GM19025 (cell line): ENCODE measurements around the gene CAMK1G.

Experiments used
- ATAC-seq: cut with Tn5 transposase; IDR thresholded peaks from one replicate; pipeline ENCODE4 v1.9.1; 2021; ENCODE audit warnings: mild to moderate bottlenecking, low read depth, moderate library complexity; ENCODE audit not compliant: unreplicated experiment

Gene CAMK1G

DNA sequence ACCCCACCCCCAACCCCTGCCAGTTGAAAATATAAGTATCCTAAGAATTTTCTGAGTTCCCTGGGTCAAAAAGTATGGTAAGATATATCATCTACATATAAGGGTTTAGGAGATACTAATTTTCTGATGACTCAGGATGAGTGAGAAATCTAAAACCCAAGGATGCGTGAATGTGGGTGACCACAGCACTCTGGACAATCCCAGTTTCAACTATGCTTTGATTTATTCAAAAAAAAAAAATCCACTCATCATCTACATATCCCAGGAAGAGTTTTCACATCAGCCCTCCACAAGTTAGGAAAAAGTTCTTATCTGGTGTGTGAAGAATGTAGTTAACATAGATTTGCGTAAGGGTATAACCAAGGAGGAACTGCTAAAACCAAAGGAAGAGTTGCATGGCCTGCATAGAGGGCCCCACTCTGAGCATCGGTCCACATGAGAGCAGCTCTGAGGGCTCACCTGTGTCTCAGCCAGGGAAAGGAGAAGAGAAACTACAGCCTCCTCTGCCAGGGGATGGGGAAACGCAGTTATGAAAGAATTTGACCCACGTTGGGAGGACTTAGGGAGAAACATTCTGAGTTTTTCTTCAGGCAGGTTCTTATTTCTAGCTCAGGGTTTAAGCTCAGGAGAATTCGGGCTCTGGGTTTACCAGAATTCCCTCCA, 50.0 kb downstream of the CAMK1G start:
- no peak for ATAC-seq

DNA sequence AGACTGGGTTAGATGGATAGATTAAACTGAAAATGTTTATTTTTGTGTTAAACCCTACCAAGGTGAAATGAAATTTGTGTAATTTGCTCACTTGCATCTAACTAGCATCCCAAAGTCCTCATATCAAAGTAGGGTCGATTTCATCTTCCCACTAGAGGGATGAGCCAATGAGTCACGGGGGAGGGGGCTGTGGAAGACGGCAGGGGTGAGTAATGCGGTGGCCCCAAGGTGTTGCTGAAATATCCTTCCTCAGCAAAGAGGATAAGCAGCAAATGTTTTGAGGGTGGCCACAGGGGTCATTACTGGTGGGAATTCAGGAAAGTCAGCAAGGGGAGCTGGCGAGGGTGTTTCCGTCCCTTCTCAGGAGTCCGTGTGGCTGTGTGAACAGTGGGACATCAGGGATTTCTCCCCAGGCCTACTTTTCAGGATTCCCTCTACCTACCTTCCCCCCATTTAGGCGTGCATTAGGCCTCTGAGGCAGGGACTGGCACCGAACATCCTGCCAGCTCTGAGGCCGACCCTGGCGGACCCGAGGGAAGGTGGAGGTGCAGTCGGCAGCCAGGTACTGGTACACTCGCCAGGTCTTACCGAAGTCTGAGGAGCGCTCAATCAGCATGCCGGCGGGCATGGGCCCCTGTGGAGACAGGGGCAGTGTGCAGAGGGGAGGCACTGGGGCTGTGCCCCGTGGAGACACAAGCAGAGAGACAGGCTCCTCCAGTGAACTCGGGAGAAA, 50.7 kb downstream of the CAMK1G start:
- no peak for ATAC-seq

DNA sequence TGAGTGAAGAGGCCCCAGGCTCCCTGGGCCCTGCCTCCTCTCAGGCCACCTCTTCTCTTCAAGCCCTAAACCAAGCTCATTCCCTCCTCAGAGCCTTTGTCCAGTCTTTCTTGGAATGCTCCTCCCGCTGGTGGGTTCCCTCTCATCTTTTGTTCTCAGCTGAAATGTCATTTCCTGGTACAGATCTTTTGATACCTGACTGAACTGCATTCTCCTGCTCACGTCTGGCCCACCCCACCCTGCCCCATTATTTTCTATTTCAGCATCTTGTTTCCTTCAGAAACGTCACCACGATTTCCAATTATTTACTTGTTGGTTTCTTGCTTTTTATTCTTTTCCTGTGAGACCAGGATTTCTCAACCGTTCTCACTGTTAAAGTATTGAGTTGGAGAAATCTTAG, 52.3 kb downstream of the CAMK1G start:
- no peak for ATAC-seq

DNA sequence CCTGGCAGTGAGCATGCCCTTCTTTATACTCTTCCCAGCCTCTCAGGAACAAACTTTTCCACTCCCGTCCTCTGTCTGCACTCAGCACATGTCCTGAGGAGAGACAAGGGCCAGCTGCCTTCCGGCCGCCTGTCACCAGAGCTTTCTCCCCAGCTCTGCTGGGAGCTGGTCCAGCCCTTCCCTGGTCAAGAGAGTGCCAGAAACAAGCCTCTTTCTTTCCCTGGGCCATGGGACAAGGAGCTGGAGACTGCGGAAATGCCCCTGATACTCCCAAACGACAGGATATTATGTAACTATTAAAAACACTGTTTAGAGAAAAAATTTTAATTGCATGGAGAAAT, 58.3 kb downstream of the CAMK1G start:
- ATAC-seq: no peak

DNA sequence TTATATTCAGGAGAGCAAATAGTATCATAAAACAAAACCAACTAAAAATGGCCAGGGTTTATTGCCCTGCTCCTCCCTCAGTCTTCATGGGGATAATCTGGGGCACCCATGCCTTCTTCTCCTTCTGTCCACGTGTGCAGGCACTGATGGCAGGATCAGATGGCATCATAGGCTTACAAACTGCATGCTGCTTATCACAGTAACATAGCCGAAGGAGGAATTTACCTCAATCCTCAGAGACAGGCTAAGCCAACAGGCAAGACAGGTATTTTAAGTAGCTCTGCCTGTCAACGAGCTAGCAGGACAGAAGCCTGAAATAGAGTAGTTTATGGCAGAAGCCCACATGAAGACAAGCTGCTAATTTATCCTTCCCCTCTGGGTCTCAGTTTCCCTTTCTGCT, 59.3 kb downstream of the CAMK1G start:
- ATAC-seq: no peak

DNA sequence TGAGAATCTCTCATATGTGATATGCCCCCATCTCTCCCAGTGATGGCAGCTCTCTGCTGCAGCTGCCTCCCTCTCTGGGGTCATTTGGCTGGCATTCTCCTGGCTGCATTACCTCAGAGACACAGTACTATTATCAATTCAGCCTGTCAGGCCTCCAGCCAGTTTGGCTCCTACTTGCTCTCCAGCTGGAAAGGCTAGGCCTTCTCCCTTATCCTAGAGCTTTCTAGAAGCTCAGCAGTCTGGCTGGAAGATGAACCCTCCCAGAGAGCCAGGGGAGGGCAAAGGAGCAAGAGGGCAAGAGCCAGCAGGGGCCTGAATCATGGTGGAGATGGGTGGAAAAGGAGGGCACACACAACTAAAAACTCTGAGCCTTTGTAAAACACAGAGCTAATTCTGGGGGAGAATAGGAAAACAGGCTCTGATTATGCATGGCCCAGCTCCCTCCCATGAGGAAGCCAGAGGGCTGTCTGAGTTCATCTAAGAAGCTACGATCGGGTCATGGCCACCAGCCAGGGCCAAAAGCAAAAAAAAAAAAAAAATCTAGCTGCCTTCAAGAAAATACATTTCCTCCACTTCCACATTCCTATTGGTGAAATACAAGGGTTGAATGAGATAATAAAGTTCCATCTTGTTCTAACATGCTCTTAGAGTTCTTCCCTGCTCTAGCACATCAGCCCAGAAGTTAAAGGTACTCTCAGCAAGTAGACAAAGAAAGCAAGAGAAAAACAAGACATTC, 59.9 kb downstream of the CAMK1G start:
- ATAC-seq: no peak

DNA sequence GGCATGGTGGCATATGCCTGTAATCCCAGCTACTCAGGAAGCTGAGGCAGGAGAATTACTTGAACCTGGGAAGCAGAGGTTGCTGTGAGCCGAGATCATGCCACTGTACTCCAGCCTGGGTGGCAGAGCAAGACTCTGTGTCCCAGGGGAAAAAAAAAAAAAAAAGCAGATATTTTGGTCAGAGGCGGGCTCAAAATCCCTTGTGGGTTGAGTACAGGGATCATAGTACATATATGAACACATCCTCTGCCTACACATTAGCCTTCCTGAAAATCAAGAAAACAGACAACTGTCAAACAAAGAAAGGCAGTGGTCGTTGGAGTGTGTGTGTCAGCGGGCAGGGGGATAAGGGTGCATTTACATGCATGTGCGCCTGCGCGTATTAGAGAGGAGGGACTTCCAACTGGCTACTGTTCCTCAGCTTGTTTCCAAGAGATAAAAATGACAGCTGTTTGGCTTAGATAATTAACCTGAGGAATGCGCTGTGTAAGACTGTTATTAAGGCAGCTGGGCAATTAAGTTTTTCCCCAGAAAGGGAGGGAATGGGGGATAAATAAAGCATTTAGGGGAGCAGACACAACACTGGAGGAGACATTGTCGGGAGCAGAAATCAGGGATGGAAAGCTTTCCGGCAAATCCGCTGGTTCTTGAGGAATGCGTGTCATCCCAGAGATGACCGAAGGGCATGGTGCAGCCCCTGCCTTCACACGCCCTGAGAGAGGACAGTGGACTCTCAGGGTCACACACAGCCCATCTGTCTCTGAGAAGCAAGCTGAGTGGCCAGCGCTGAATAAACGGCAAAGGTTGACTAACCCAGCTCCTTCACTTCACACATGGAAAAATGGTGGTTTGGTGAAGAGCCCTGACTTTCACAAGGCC, 62.3 kb downstream of the CAMK1G start:
- no peak for ATAC-seq

DNA sequence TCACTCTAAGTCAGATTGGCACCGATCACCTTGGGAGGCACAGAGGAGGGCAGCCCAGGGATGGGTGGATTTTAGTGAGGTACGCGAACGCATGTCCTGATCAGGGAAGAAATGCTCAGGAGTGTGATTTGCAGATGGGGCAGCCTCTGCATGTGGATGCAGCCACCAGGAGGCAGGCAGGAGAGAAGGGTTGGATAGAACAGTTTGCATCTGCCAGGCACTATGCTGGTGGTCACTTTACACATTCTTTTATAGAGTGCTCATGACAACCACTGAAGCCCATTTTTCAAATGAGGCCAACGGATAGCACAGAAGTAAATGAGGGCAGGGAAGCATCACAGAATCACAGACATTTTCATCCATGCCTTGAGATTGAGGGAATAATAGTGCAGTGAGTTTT, 63.0 kb downstream of the CAMK1G start:
- no peak for ATAC-seq

DNA sequence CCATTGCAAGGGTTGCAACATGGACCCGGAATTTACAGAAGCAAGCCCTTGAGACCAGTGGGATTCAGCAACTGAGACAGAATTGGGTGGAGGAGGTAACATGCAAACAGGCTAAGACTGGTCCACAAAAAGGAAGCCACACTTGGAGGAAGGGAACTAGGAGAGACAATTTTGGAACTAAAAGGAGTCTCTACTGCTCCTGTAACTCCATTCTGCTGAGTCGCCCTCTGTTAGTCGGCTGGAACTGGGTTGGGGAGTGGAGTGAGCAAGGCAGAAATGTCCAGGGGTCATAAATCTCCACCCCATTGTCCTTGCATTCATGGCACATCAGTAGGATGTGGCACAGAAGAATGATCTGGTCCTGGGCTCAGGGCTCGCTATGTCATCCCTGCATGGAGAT, 63.6 kb downstream of the CAMK1G start:
- ATAC-seq: no peak

DNA sequence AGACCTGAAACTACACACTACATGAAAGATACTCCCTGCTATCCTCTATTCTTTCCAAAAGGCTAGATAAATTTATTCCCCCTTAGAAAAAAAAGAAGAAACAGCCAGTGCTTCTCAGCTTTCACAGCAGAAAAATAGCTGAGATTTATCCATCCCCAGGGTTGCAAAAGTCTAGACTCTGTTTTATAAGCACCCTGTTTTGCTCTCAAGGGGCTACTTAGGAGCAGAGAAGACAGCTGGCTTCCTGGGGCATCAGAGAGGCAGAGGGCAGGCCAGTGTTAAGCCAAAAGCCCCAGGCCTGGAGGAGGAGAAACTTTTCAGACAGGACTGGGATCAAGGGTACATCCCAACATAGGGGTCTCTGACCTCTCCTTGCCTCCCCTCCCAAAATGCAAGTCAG, 64.8 kb downstream of the CAMK1G start:
- no peak for ATAC-seq

DNA sequence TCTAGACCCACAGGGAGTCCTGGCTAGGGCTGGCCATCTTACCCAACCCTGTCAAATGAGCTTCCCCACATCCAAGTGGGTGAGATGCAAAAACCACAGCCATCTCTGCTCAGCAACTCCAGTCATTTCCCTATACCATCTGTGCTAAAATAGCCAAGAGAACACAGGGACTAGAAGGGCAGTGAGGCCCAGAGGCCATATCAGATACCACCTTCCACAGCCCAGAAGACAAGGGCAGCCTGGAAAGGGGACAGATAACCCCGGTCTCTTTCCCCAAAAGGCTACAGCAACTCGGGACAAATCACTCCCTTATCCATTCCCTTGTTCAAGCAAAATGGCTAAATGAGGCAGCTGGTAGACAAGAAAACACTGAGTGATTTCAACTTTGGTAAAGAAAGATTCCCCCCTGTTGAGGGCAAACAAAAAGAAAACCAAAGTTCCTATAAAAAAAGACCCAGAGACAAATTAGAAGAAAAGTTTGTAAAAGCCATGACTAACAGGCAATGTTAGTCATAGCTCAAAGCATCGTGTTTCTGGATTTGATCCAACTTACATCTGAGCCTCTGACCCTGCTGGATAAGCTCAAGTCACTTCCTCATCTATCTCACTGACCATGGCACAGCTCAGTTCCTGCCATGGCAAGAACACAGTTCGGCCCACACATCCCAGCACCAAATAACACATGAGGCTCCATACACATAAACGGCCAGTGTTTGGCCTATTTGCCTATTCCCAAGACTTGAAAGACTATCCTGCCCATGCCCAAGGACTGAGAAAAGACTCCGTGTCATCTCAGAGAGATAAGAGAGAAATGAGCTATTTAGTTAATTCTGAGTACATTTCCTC, 65.6 kb downstream of the CAMK1G start:
- no peak for ATAC-seq

DNA sequence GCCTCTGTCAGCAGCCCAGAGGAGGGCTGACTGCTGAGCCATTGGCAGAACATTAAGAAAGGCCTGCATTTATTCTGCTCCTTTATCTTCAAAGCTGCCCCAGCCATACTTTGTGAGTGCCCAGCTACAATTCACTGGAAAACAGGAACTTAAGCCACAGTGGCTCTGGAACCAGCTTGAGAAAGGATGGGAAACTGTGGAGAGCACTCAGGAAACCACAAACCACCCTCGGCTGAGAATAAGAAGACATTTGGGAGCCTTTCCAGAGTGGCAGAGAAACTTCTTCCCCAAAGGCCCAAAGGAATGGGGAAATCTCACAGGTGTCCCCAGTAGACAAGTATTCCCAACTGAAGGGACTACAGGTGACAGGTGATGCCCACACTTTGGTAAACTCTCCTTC, 66.9 kb downstream of the CAMK1G start:
- no peak for ATAC-seq

DNA sequence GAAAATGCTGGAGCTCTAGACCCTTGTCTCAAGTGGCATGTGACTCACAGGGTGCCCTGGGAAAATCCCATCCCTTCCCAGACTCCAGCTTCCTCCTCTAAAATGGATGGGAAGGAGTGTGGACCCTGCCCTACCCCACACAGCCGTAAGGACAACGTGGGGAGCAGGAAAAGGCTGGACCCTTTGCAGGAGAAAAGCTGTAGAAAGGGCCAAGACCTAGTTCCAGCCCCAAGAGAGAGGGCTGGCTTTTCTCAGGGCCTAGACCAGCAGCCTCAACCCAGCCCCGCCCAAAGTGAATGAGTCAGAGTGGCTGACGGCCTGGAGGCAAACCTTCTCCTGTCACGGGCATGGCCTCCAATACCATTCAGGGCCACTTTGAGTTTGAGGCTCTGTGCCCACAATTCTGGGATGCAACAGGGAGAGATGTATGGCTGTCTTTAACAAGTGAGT, 67.6 kb downstream of the CAMK1G start:
- peak; percentile 48 for ATAC-seq

DNA sequence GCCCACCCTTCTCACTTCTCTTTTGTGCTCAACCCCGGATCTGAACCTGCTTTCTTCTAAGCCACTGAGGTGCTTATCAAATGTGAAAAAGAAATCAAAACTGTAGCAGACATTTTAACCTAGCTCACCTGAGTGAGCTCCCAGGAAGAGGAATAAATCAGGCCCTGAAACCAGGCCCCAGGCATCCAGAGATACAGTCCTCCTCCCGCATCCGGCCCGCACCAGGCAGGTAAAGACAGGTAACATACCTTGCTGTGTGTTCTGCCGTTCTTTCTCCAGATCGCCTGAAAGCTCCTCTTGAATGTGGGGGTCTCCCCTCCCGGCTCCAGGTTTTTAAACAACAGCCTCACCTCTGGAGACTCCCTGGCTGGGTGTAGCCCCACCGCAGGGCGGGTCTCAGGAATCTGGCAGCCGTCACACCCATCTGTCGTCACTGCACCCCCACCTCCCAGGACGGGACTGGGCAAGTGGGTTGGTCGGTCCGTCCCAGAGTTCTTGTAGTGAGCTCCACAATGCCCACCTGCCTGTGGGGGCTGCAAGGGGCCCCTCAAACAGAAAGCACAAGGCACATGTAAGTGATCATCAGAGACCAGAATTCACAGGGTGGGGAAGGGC, 68.7 kb downstream of the CAMK1G start, which contains the start of gene LAMB3:
LAMB3 (minus strand) TSS at position 305 of the 615 bp plus-strand sequence. CDS start 1,481 bp downstream, outside the sequence.
- no peak for ATAC-seq

DNA sequence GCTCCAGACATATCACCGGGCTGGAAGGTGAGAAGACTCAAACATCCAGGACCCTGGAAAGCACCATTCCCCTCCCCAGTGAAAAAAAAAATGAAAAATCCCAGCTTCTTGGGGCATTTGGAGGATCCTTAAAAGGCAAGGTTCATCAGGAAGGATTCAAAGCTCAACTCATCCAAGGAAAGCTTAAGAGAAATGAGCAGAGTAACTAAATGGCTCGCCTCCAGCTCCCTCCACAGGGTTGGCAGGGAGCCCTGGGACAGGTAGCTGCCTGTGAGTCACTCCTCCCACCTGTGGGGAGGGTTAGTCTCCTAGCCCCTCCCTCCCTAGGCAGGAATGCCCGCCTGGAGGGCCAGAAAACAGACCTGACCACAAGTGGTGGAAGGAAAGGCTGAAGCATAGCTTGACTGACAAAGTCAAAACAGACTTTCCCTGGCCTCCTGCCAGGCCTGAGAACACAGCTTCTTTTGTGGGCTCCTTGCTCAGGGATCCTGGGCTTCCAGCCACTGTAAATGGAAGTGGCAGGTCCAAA, 69.4 kb downstream of the CAMK1G start:
- ATAC-seq: peak; percentile 27

DNA sequence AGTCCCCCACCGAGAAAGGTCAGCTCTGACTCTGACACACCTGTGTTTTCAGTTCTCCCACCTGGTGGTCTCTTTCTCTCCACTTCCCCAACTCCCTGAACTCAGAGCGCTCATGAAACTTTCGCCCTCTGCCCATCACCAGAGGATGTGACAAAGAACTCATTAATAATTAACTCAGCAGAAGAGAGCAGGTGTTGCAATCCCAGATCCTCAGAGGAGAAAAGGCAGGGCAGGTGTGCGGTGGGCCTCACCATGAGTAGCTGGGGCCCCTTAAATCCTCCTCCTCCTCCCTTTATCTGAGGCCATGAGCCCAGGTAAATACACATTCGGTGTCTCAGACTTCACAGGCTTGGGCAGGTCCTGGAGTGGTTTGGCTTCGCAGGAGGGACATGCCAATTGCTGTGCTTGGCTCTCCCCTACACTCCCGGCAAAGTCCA, 70.4 kb downstream of the CAMK1G start:
- ATAC-seq: peak; percentile 37

DNA sequence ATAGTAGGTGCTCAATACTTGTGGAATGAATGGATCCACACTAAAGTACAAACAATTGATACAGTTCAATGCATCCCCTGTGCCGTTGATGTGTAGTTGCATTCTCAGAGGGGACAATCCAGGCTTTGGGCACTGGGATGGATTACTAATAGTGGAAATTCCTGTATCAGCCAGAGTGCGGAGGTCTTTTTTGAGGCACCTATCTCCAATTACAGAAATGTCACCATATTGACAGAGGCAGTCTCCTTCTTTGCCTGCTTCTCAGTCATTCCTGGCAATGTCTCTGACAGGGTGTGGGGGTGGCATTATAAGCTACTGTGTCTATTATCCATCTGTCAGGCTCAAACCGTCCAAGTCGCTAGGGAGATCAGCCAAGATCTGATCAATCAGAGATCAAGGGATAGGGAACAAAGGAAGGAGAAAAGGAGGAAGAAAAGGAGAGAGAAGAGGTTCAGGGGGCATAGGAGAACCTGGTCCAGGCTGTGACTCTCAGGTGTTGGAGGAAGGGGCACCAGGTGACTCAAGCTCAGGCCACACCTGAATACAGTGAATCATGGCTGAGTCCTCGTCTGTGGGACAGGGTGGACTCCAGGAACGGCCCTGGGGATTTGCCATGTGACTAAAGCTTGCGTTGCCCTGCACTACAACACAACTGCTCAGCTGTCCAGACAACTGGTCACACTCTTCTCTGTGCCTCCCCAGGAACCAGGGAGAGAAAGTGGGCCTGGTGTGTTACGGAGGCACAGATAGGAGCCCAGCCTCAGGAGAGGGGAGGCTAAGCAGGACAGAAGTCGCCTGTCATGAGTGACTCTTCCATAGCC, 72.1 kb downstream of the CAMK1G start:
- ATAC-seq: no peak
